Measurements from ENCODE around the gene PTTG1. TPM values are rescaled to one million over a fixed set of nuclear protein-coding genes. Genes with fewer than 3 reads are reported as not detected.
"Not testable (repeated sequence)": the region's sequence is repeated elsewhere in the genome, so short reads cannot be mapped to it uniquely, and the experiment has no call there.

Gene PTTG1
- total RNA-seq, 1 experiment from 2014 or later, result 238 TPM

- DNase-seq (ENCODE audit: low read depth, low spot score), result peak; percentile 93
- in situ Hi-C loops (cut with HindIII; ENCODE audit: low pct_unique_long_range_greater_than_20kb, low sequenced_read_pairs), result no loop called here
These were observed 2.8 kb upstream of the PTTG1 start, which contains the start of gene SLU7 for GRCh38 chr5:160418561-160419457. SLU7 (minus strand) TSS chr5:160419081; CDS start chr5:160415294, 3,787 bp downstream.

DNA sequence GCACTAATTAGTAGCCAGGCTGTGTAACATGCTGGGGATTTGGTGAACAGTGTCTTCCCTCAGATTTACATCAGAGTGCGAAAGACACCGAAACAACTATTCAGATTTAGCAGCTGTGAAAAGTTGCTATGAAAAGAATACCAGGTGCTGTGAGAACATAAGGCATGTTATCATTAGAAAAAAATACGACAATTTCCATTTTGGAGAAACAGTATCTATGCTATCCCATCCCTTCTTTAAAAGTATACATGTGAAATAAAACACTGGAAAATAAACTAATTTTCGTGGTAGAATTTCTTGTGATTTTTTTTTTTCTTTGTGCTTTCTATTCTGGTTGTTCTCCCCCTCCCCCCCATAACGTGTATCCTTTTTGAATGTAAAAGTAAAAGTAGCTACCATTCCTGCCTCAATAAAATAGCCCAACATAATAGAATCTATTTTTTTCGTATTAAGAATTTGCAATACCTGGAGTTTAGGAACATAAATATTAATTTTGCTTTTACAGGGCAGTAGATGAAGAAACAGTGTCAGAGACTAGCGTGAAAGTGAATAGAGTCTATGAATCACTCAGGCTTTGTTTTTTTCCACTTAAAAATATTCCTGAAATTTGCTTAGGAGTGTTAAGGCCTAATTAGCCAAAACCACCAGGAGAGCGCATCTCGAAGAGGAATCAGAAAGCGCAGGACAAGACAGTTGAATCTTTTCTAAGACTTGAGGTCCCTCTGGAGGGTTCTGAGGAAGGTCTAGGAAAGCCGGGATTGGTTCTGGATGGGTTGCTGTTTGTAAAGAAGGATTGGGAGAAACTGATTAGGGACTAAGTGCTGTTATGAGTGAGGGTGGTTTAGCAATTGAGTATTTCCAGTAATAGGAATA is 2.0 kb upstream of the PTTG1 start:
- peak; percentile 15 for DNase-seq (ENCODE audit: low read depth, low spot score)
- in situ Hi-C loops (cut with HindIII; ENCODE audit: low pct_unique_long_range_greater_than_20kb, low sequenced_read_pairs), result no loop called here

- no peak for DNase-seq (ENCODE audit: low read depth, low spot score)
- in situ Hi-C loops (cut with HindIII; ENCODE audit: low pct_unique_long_range_greater_than_20kb, low sequenced_read_pairs), result no loop called here
These were observed 1.4 kb upstream of the PTTG1 start for GRCh38 chr5:160420331-160420610.

- no peak for DNase-seq (ENCODE audit: low read depth, low spot score)
- in situ Hi-C loops (cut with HindIII; ENCODE audit: low pct_unique_long_range_greater_than_20kb, low sequenced_read_pairs), result no loop called here
These were observed 1.4 kb downstream of the PTTG1 start for GRCh38 chr5:160423099-160423498.

- no peak for DNase-seq (ENCODE audit: low read depth, low spot score)
- in situ Hi-C loops (cut with HindIII; ENCODE audit: low pct_unique_long_range_greater_than_20kb, low sequenced_read_pairs), result no loop called here
These were observed 6.0 kb downstream of the PTTG1 start for GRCh38 chr5:160427607-160428006.

GRCh38 chr5:160432196-160432595 is 10.5 kb downstream of the PTTG1 start:
- in situ Hi-C loops (cut with HindIII; ENCODE audit: low pct_unique_long_range_greater_than_20kb, low sequenced_read_pairs), result no loop called here
- DNase-seq (ENCODE audit: low read depth, low spot score), result no peak

DNA sequence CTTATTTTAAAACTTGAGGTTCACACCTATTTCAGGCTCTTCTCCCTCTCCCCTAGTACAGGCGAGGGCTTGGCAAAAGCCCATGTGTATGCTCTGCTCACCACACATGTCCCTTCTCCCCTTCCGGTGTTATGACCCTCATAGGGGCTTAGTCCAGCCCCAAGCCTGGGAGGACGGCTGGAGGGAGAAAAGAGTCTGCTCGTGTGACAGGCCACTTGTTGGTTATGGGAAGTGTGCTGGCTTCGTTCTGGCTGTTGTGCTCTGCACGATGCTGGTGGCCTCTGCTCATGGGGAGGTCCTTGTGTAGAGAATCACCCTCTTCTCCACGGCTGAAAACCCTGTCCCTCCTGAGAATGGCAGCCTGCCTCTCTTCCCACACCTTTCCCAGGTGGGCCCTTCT is 11.1 kb downstream of the PTTG1 start:
- in situ Hi-C loops (cut with HindIII; ENCODE audit: low pct_unique_long_range_greater_than_20kb, low sequenced_read_pairs), result no loop called here
- DNase-seq (ENCODE audit: low read depth, low spot score), result no peak

GRCh38 chr5:160434022-160434531 is 12.4 kb downstream of the PTTG1 start:
- no peak for DNase-seq (ENCODE audit: low read depth, low spot score)
- in situ Hi-C loops (cut with HindIII; ENCODE audit: low pct_unique_long_range_greater_than_20kb, low sequenced_read_pairs), result no loop called here

DNA sequence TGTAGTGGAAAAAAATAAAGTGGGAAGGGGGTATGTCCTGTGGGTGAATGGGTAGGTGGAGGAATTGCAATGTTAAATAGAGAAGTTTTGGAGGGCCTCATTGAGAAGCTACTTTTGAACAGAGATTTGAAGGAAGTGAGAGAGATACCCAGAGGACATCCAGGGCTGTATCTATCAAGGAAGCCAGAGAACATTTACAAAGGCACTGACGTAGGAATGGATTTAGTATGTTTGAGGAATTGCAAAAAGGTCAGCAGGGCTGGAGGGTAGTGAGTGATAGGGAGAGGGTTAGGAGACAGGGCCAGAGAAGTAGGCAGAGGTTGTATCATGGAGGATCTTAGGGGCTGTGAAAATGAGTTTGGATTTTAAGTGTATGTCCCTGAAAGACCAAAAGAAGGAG is 13.9 kb downstream of the PTTG1 start:
- in situ Hi-C loops (cut with HindIII; ENCODE audit: low pct_unique_long_range_greater_than_20kb, low sequenced_read_pairs), result no loop called here
- no peak for DNase-seq (ENCODE audit: low read depth, low spot score)

GRCh38 chr5:160436017-160436416 is 14.4 kb downstream of the PTTG1 start:
- DNase-seq (ENCODE audit: low read depth, low spot score), result no peak
- in situ Hi-C loops (cut with HindIII; ENCODE audit: low pct_unique_long_range_greater_than_20kb, low sequenced_read_pairs), result no loop called here

DNA sequence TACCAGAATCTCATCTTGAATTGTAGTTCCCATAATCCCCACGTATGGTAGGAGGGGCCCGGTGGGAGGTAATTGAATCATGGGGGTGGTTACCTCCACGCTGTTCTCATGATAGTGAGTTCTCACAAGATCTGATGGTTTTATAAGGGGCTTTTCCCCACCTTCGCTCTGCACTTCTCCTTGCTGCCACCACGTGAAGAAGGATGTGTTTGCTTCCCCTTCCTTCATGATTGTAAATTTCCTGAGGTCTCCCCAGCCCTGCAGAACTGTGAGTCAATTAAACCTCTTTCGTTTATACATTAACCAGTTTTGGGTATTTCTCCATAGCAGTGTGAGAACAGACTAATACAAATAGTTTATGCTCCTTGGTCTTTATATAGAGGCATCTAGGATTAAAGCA is 15.0 kb downstream of the PTTG1 start:
- peak; percentile 58 for DNase-seq (ENCODE audit: low read depth, low spot score)
- in situ Hi-C loops (cut with HindIII; ENCODE audit: low pct_unique_long_range_greater_than_20kb, low sequenced_read_pairs), result not testable (repeated sequence)

DNA sequence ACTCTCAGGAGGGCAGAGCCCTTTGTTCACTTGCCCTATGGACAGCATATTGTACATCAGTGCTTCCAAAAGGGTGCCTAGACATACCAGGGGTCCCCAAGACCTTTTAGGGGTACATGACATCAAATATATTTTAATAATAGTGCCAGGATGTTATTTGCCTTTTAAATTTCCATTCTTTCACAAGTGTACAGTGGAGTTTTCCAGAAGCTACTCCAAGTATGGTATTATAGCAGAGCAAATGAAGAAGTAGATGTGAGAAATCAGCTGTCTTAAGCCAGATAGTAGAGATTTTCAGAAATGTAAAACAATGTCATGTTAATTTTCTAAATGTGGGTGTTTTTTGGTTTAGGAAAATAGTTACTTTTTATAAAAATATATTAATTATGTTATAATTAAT is 15.6 kb downstream of the PTTG1 start:
- no peak for DNase-seq (ENCODE audit: low read depth, low spot score)
- in situ Hi-C loops (cut with HindIII; ENCODE audit: low pct_unique_long_range_greater_than_20kb, low sequenced_read_pairs), result no loop called here

DNA sequence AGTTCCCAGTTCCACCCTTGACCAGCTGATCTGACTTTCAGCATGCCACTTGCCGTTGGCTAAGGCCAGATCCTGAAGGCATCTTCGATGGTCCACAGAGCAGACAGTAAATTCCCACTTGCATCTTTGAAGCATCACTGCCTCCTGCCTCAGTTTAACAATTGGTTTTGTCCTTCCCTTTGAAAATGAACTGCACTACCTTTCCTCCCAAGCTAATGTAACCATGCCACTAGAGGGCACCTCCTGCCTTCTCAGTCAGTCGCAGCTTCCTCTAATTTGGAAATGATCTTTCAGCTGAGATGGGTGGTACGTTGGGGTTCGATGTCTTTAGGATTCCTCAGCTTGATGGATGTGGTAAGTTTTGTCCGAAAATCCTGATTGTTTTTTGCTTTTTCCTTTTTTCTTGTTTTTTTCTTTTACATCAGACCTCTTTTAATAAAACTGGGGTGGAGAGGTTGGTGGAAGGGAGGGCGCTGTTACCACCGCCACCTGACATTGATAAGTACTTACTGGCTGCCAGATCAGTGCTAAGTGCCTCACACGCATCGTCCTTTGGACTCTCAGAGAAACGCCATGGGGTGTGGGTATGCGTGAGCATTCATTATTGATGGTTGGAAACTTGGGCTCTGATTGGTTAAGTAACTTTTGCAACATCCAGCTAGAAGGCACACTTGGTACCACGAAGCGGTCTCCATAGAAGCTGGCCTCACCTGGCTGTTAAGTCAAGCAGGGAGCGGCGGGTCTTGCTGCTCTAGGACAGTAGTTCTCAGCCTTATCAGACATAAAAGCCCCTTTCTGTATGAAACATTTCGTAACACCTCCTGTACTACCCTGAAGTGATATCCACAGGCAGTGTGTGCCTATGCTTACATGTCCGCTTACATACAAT is 16.9 kb downstream of the PTTG1 start:
- DNase-seq (ENCODE audit: low read depth, low spot score), result peak; percentile 80
- in situ Hi-C loops (cut with HindIII; ENCODE audit: low pct_unique_long_range_greater_than_20kb, low sequenced_read_pairs), result no loop called here

DNA sequence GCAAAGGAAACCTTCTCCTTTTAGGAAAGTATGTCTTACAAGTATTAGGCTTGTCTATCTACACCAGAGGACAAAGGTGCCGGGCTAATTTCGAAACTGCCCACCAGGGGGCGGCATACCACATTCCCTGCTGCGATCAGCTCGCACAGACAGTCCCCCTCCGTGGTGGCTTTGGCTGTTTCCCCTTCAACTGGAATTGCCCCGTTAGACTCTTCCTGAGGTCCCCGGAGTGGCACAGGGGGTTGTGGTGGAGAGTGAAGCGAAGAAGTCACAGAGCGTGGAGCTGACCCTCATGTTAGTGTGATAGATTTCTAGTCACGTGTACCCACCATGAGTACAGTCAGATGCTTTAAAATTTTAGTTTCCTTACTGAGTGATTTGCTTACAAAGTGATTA is 17.5 kb downstream of the PTTG1 start:
- in situ Hi-C loops (cut with HindIII; ENCODE audit: low pct_unique_long_range_greater_than_20kb, low sequenced_read_pairs), result no loop called here
- DNase-seq (ENCODE audit: low read depth, low spot score), result peak; percentile 89

- in situ Hi-C loops (cut with HindIII; ENCODE audit: low pct_unique_long_range_greater_than_20kb, low sequenced_read_pairs), result no loop called here
- DNase-seq (ENCODE audit: low read depth, low spot score), result peak; percentile 16
These were observed 19.7 kb downstream of the PTTG1 start for GRCh38 chr5:160441311-160441781.

GRCh38 chr5:160442824-160443431 is 21.3 kb downstream of the PTTG1 start:
- DNase-seq (ENCODE audit: low read depth, low spot score), result peak; percentile 64
- in situ Hi-C loops (cut with HindIII; ENCODE audit: low pct_unique_long_range_greater_than_20kb, low sequenced_read_pairs), result no loop called here

DNA sequence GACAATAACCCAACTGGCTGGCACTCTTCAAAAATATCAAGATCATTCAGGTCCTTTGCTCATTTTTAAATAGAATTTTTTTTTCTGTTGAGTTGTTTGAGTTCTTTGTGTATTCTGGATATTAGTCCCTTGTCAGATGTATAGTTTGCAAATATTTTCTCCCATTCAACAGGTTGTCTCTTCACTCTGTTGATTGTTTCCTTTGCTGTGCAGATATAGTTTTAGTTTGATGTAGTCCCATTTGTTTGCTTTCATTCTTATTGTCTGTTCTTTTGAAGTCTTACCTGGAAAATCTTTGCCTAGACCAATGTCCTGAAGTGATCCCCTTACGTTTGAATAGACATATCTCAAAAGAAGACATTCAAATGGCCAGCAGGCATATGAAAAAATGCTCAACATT is 22.8 kb downstream of the PTTG1 start:
- in situ Hi-C loops (cut with HindIII; ENCODE audit: low pct_unique_long_range_greater_than_20kb, low sequenced_read_pairs), result no loop called here
- no peak for DNase-seq (ENCODE audit: low read depth, low spot score)
